H1 (cell line): ENCODE measurements around the gene MAP2K1. TPM values are rescaled to one million over a fixed set of nuclear protein-coding genes. Genes with fewer than 3 reads are reported as not detected.
A peak's percentile ranks its signal among the peaks of the same experiment; 100 is the strongest.

Experiments used
- CTCF ChIA-PET: fragments of 300-600 bp; sonication (Branson Sonifier 250); formaldehyde crosslinking; loops from one replicate; lab custom pipeline; 2021; ENCODE audit not compliant: partially characterized antibody; lab: Charles Lee
- POLR2A ChIA-PET: fragments of 300-600 bp; sonication (Branson Sonifier 250); formaldehyde crosslinking; loops from one replicate; lab custom pipeline; 2021; ENCODE audit warnings: inconsistent platforms; ENCODE audit not compliant: partially characterized antibody; lab: Charles Lee
- DNase-seq, 2 experiments: peaks; one replicate each; pipeline versions ENCODE4 v3.0.0 to v3.0.0-alpha.2; 2010 to 2022; ENCODE audit warnings: low spot score in 2 of 2, low read depth in 1 of 2, mixed read lengths in 1 of 2
- FAIRE-seq: peaks from 2 replicates; lab custom pipeline; 2011; peaks lifted over from hg19 to GRCh38; lab: Jason Lieb, UNC
- H2AFZ ChIP-seq: 2 replicates; pipeline ENCODE4 v1.8.1; 2012; ENCODE audit warnings: low read length, inconsistent platforms
- H2AK5ac ChIP-seq: 2 replicates; pipeline ENCODE4 v1.6.1; 2013; ENCODE audit warnings: low read depth, low read length
- H2BK120ac ChIP-seq: replicated peaks from 2 replicates; pipeline ENCODE3; 2013; ENCODE audit warnings: low read depth, low read length, inconsistent platforms
- H2BK12ac ChIP-seq: 2 replicates; pipeline ENCODE4 v1.6.1; 2013; ENCODE audit warnings: low read depth, low read length
- H2BK15ac ChIP-seq: 2 replicates; pipeline ENCODE4 v1.6.1; 2013; ENCODE audit warnings: low read length
- H2BK20ac ChIP-seq: 2 replicates; pipeline ENCODE4 v1.6.1; 2013; ENCODE audit warnings: low read length
- H2BK5ac ChIP-seq: 2 replicates; pipeline ENCODE4 v1.6.1; 2013; ENCODE audit warnings: low read depth, low read length
- H3K14ac ChIP-seq: 2 replicates; pipeline ENCODE4 v1.6.1; 2013; ENCODE audit warnings: inconsistent platforms; ENCODE audit not compliant: insufficient read length
- H3K18ac ChIP-seq: 2 replicates; pipeline ENCODE4 v1.6.1; 2013; ENCODE audit warnings: low read length; ENCODE audit errors: extremely low read depth
- H3K23ac ChIP-seq: 2 replicates; pipeline ENCODE4 v1.6.1; 2013; ENCODE audit warnings: inconsistent platforms; ENCODE audit not compliant: insufficient read length
- H3K23me2 ChIP-seq: 2 replicates; pipeline ENCODE4 v1.6.1; 2013; ENCODE audit warnings: low read depth, low read length
- H3K27ac ChIP-seq: 2 replicates; pipeline ENCODE4 v1.6.1; 2011; ENCODE audit warnings: low read depth, low read length, inconsistent platforms
- H3K27me3 ChIP-seq, 4 experiments: replicated peaks in 1 of 4; 1 replicate in 1 of 4; 2 replicates in 3 of 4; pipeline versions ENCODE4 v1.6.1 to v1.8.1; 2011 to 2013; ENCODE audit warnings: low read length in 3 of 4, mild to moderate bottlenecking in 3 of 4, inconsistent platforms in 2 of 4, mixed read lengths in 2 of 4, moderate library complexity in 1 of 4; ENCODE audit not compliant: control insufficient read depth in 3 of 4, insufficient read depth in 3 of 4; ENCODE audit errors: extremely low read depth in 1 of 4
- H3K36me3 ChIP-seq, 4 experiments: 2 replicates each; pipeline versions ENCODE4 v1.6.1 to v1.8.1; 2011 to 2013; ENCODE audit warnings: mild to moderate bottlenecking in 4 of 4, low read length in 3 of 4, moderate library complexity in 2 of 4, control low read depth in 1 of 4, inconsistent platforms in 1 of 4; ENCODE audit not compliant: insufficient read depth in 4 of 4, control insufficient read depth in 2 of 4
- H3K4ac ChIP-seq: replicated peaks from 2 replicates; pipeline ENCODE3; 2013; ENCODE audit warnings: low read length, low read depth, mixed read lengths, inconsistent platforms; ENCODE audit not compliant: insufficient read length
- H3K4me1 ChIP-seq, 4 experiments: replicated peaks in 1 of 4; 1 replicate in 1 of 4; 2 replicates in 3 of 4; pipeline versions ENCODE4 v1.6.1 to v1.8.1; 2011 to 2013; ENCODE audit warnings: low read length in 3 of 4, inconsistent platforms in 2 of 4, mixed read lengths in 1 of 4; ENCODE audit not compliant: insufficient read depth in 4 of 4, control insufficient read depth in 3 of 4
- H3K4me2 ChIP-seq, 2 experiments: 2 replicates each; pipeline versions ENCODE4 v1.6.1 to v1.8.1; 2011 to 2013; ENCODE audit warnings: low read depth in 2 of 2, low read length in 2 of 2, control low read depth in 1 of 2, inconsistent platforms in 1 of 2, mild to moderate bottlenecking in 1 of 2; ENCODE audit not compliant: insufficient read depth in 1 of 2
- H3K4me3 ChIP-seq, 4 experiments: fragments of 200-600, 300-600 bp in 1 of 4; sonication (generic), shearing (Covaris generic), sonication (Bioruptor Twin) in 1 of 4; 2 replicates each; pipeline versions ENCODE4 v1.5.1 to v1.8.1; 2011 to 2016; ENCODE audit warnings: low read length in 4 of 4, low read depth in 3 of 4, control low read depth in 2 of 4, inconsistent platforms in 2 of 4, mild to moderate bottlenecking in 2 of 4, mixed read lengths in 1 of 4, moderate library complexity in 1 of 4; ENCODE audit not compliant: insufficient read depth in 2 of 4; ENCODE audit errors: extremely low read depth in 1 of 4
- H3K56ac ChIP-seq: replicated peaks from 2 replicates; pipeline ENCODE3; 2013; ENCODE audit warnings: low read depth, mild to moderate bottlenecking, mixed read lengths, low read length, inconsistent platforms; ENCODE audit not compliant: insufficient read length
- H3K79me1 ChIP-seq: 2 replicates; pipeline ENCODE4 v1.6.1; 2013; ENCODE audit warnings: low read depth, low read length, control low read depth
- H3K79me2 ChIP-seq, 2 experiments: 2 replicates each; pipeline versions ENCODE4 v1.6.1 to v1.8.1; 2012 to 2013; ENCODE audit warnings: low read length in 2 of 2, mild to moderate bottlenecking in 2 of 2, inconsistent platforms in 1 of 2; ENCODE audit not compliant: insufficient read depth in 2 of 2, control insufficient read depth in 1 of 2
- H3K9ac ChIP-seq, 4 experiments: replicated peaks in 1 of 4; 1 replicate in 1 of 4; 2 replicates in 3 of 4; pipeline versions ENCODE4 v1.6.1 to v1.8.1; 2011 to 2013; ENCODE audit warnings: low read depth in 3 of 4, low read length in 3 of 4, control low read depth in 2 of 4, mild to moderate bottlenecking in 2 of 4, moderate library complexity in 2 of 4, inconsistent platforms in 1 of 4; ENCODE audit errors: extremely low read depth in 1 of 4
- H3K9me3 ChIP-seq, 2 experiments: 2 replicates each; pipeline versions ENCODE4 v1.6.1 to v1.8.1; 2012 to 2013; ENCODE audit warnings: mild to moderate bottlenecking in 2 of 2, moderate library complexity in 2 of 2, control low read depth in 1 of 2, inconsistent platforms in 1 of 2, low read depth in 1 of 2, low read length in 1 of 2, mixed read lengths in 1 of 2; ENCODE audit not compliant: insufficient read depth in 2 of 2
- H4K20me1 ChIP-seq, 2 experiments: replicated peaks in 1 of 2; 2 replicates each; pipeline versions ENCODE3 to v1.8.1; 2011 to 2013; ENCODE audit warnings: inconsistent platforms in 2 of 2, low read length in 2 of 2, mild to moderate bottlenecking in 1 of 2; ENCODE audit not compliant: insufficient read depth in 2 of 2, control insufficient read depth in 1 of 2
- H4K5ac ChIP-seq: 2 replicates; pipeline ENCODE4 v1.6.1; 2013; ENCODE audit warnings: low read length, low read depth, mixed read lengths, inconsistent platforms; ENCODE audit not compliant: insufficient read length
- H4K8ac ChIP-seq: 2 replicates; pipeline ENCODE4 v1.8.0; 2013; ENCODE audit warnings: mild to moderate bottlenecking, moderate library complexity, low read length, inconsistent platforms; ENCODE audit not compliant: insufficient read depth; ENCODE audit errors: extremely low read depth
- H4K91ac ChIP-seq: replicated peaks from 2 replicates; pipeline ENCODE3; 2013; ENCODE audit warnings: low read length, mixed read lengths, inconsistent platforms; ENCODE audit not compliant: insufficient read length
- ASH2L ChIP-seq: fragments of 200-600, 300-600 bp; sonication (generic); IDR thresholded peaks from one replicate; pipeline ENCODE4 v1.7.1; 2017; ENCODE audit warnings: low read length
- FOSL1 ChIP-seq: IDR thresholded peaks from 2 replicates; pipeline ENCODE4 v1.6.1; 2011; ENCODE audit warnings: mild to moderate bottlenecking, low read depth, low read length, moderate library complexity; ENCODE audit not compliant: insufficient read depth
- GABPA ChIP-seq: IDR thresholded peaks from 2 replicates; pipeline ENCODE4 v1.6.1; 2011; ENCODE audit warnings: mild to moderate bottlenecking, low read length, moderate library complexity, borderline replicate concordance; ENCODE audit not compliant: insufficient read depth
- JUN ChIP-seq: IDR thresholded peaks from 2 replicates; pipeline ENCODE4 v1.6.1; 2011; ENCODE audit warnings: low read depth, mild to moderate bottlenecking, improper control_type of control experiment, low read length
- MAX ChIP-seq: IDR thresholded peaks from 2 replicates; pipeline ENCODE4 v1.6.1; 2012; ENCODE audit warnings: inconsistent platforms
- POLR2AphosphoS5 ChIP-seq: IDR thresholded peaks from 2 replicates; pipeline ENCODE4 v1.6.1; 2011; ENCODE audit warnings: low read depth, low read length
- RBBP5 ChIP-seq: IDR thresholded peaks from 2 replicates; pipeline ENCODE4 v1.7.1; 2012; ENCODE audit warnings: low read depth, mild to moderate bottlenecking, inconsistent platforms, low read length, moderate library complexity, borderline replicate concordance
- SP2 ChIP-seq: IDR thresholded peaks from 2 replicates; pipeline ENCODE4 v1.6.1; 2012; ENCODE audit warnings: mild to moderate bottlenecking, low read length, inconsistent platforms
- TCF12 ChIP-seq: IDR thresholded peaks from 2 replicates; pipeline ENCODE4 v1.6.1; 2011; ENCODE audit warnings: low read depth, mild to moderate bottlenecking, low read length
- TEAD4 ChIP-seq: IDR thresholded peaks from 2 replicates; pipeline ENCODE4 v1.6.1; 2012; ENCODE audit warnings: low read depth, low read length, inconsistent platforms, mixed read lengths
- ZNF274 ChIP-seq: IDR thresholded peaks from 2 replicates; pipeline ENCODE4 v1.7.0; 2012; ENCODE audit warnings: low read length, borderline replicate concordance; ENCODE audit errors: extremely low read depth
- WGBS, 2 experiments: shearing (Covaris generic) in 1 of 2; methylation state at CpG; one replicate each; pipeline versions ENCODE4 v1.1.6 to v1.1.7; 2013 to 2015; ENCODE audit warnings: low lambda C conversion rate in 2 of 2, mixed read lengths in 2 of 2, inconsistent platforms in 1 of 2, low coverage in 1 of 2, missing lambda C conversion rate in 1 of 2; ENCODE audit not compliant: insufficient replicate concordance in 2 of 2, insufficient coverage in 1 of 2, insufficient read length in 1 of 2; ENCODE audit errors: extremely low coverage in 1 of 2, missing lambda C conversion rate in 1 of 2; 5-methylcytosine and 5-hydroxymethylcytosine counted together
- polyA plus RNA-seq, 7 experiments: library from polyadenylated mRNA; depleted of rRNA in 3 of 7; stranded (reverse) in 5 of 7; unstranded in 2 of 7; fragments of >200 nt in 5 of 7; fragments of 200-250 nt in 2 of 7; gene quantifications; 1 replicate in 5 of 7; 2 replicates in 1 of 7; 4 replicates in 1 of 7; pipeline versions ENCODE4 v1.2.1 to v1.2.3, GENCODE V29; 2011 to 2013; ENCODE audit warnings: missing spikeins in 2 of 7, mixed read lengths in 2 of 7
- total RNA-seq: library from RNA; stranded (reverse); fragmentation: NEBNext Ultra II Directional; extraction: Animal tissue kit (Norgen Biotek cat#: 25700); gene quantifications from 2 replicates; pipeline ENCODE4 v1.2.1, GENCODE V29; 2021
- TF ChIP-seq, protein P1 (sequence below): IDR thresholded peaks from 2 replicates; pipeline ENCODE4 v1.6.1; 2011; ENCODE audit warnings: low read depth, mild to moderate bottlenecking, low read length; ENCODE audit not compliant: insufficient read depth

MAP2K1 gene
- total and polyA plus RNA-seq, 2 of the 8 experiments (the other 6 are each of a cell fraction or from before 2014, with no cell fraction given), result 54.7 to 78.2 TPM

GRCh38 chr15:66474135-66474534, 87.4 kb downstream of the MAP2K1 start:
- ChIA-PET POLR2A (interaction anchor here (1.0 to 3.1 kb wide), 7 partner anchors 11 to 70 kb away, joined by 4 to 24 read pairs (median 9); partner anchors contain the start of genes RPL4, SNAPC5 and ZWILCH), CTCF (interaction anchor here (0.6 to 5.4 kb wide), 10 partner anchors 10 to 363 kb away, joined by 3 to 40 read pairs (median 3); partner anchors contain the start of genes MAP2K1 and SNAPC5)
- H3K27me3 ChIP-seq, result no peaks in the 10 kb centered on the region
- H2AFZ ChIP-seq, result no peak overlapping the region
- H3K14ac ChIP-seq, result no peak overlapping the region
- peak overlapping the region; percentile 71; the same call in 1 of the 2 replicates for H2BK5ac ChIP-seq
- peak overlapping the region; percentile 92 for H4K91ac ChIP-seq
- H3K4ac ChIP-seq, result peak overlapping the region; percentile 96
- H4K8ac ChIP-seq, result no peak overlapping the region
- peak overlapping the region in 2 of 4 experiments; percentile 13 to 32; a peak in 3 of 8 replicates for H3K4me3 ChIP-seq
- H2BK15ac ChIP-seq, result 0 out of 2 replicates have a peak overlapping the region, but pooled peaks have one; percentile 72
- peak overlapping the region; percentile 94 for H2BK120ac ChIP-seq
- WGBS, 2 experiments, result 2% methylated on average over 2 of the region's 2 CpGs; no CpG with 5 or more reads in 1 of the 2 experiments
- H3K4me2 ChIP-seq, result peak overlapping the region; percentile 45 to 78
- peak overlapping the region in 1 of 4 experiments; percentile 49; a peak in 1 of 7 replicates for H3K9ac ChIP-seq
- H3K56ac ChIP-seq, result no peak overlapping the region
- H3K79me2 ChIP-seq, result peaks cover 0 to 24% of the 10 kb centered on the region in 2 experiments; a peak in 1 of 4 replicates
- peaks cover 23 to 58% (median 44%) of the 10 kb centered on the region in 4 experiments for H3K4me1 ChIP-seq
- peak overlapping the region; percentile 64; the same call in 1 of the 2 replicates for H3K27ac ChIP-seq
- H2AK5ac ChIP-seq, result peak overlapping the region; percentile 77; the same call in 1 of the 2 replicates
- no peak overlapping the region for H3K23ac ChIP-seq
- H3K79me1 ChIP-seq, result no peaks in the 10 kb centered on the region; the same call in 1 of the 2 replicates
- peak overlapping the region; percentile 50; the same call in 1 of the 2 replicates for H2BK12ac ChIP-seq
- H3K9me3 ChIP-seq, result no peaks in the 10 kb centered on the region
- H3K36me3 ChIP-seq, result no peaks in the 10 kb centered on the region
- peak in 1 of 2 experiments; percentile 50 for DNase-seq
- peak overlapping the region; percentile 53; the same call in 1 of the 2 replicates for H2BK20ac ChIP-seq
- H3K23me2 ChIP-seq, result no peaks in the 10 kb centered on the region
- peak; percentile 93 for FAIRE-seq
- H4K20me1 ChIP-seq, result peaks cover 0 to 3% of the 10 kb centered on the region in 2 experiments
- H3K18ac ChIP-seq, result peak overlapping the region; percentile 91
- H4K5ac ChIP-seq, result peak overlapping the region; percentile 65
- TF ChIP-seq SP2, result no peak
- TF ChIP-seq GABPA, result no peak
- no peak for TF ChIP-seq POLR2AphosphoS5
- TF ChIP-seq, protein P1, sequence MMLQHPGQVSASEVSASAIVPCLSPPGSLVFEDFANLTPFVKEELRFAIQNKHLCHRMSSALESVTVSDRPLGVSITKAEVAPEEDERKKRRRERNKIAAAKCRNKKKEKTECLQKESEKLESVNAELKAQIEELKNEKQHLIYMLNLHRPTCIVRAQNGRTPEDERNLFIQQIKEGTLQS, result no peak
- no peak for TF ChIP-seq FOSL1
- no peak for TF ChIP-seq ZNF274
- TF ChIP-seq TEAD4, result no peak
- TF ChIP-seq RBBP5, result no peak
- no peak for TF ChIP-seq ASH2L
- TF ChIP-seq MAX, result peak; percentile 59
- TF ChIP-seq TCF12, result no peak
- TF ChIP-seq JUN, result no peak
